WERI-Rb-1 (cell line): ENCODE measurements around the gene KRTAP1-5.
"Not testable (repeated sequence)": the region's sequence is repeated elsewhere in the genome, so short reads cannot be mapped to it uniquely, and the experiment has no call there.

Source experiments
- DNase-seq: peaks from one replicate; pipeline ENCODE4 v3.0.0-alpha.2; 2020
- H3K27ac ChIP-seq: fragments of 250-450 bp; sonication (Bioruptor Pico); 2 replicates; pipeline ENCODE4 v1.5.1; 2020; ENCODE audit warnings: mild to moderate bottlenecking, moderate library complexity
- H3K27me3 ChIP-seq: fragments of 250-450 bp; sonication (Bioruptor Pico); 2 replicates; pipeline ENCODE4 v1.5.1; 2021; ENCODE audit warnings: mild to moderate bottlenecking, low read depth, moderate library complexity; ENCODE audit not compliant: insufficient read depth, severe bottlenecking
- H3K36me3 ChIP-seq: fragments of 250-450 bp; sonication (Bioruptor Pico); 2 replicates; pipeline ENCODE4 v1.5.1; 2020; ENCODE audit warnings: mild to moderate bottlenecking, moderate library complexity
- H3K4me3 ChIP-seq: 2 replicates; pipeline ENCODE4 v1.5.1; 2011; ENCODE audit warnings: low read depth, mild to moderate bottlenecking, control low read depth, low read length
- H3K9me3 ChIP-seq: fragments of 250-450 bp; sonication (Bioruptor Pico); 2 replicates; pipeline ENCODE4 v1.5.1; 2021; ENCODE audit warnings: mild to moderate bottlenecking, moderate library complexity; ENCODE audit not compliant: severe bottlenecking
- TF ChIP-seq, protein P1 (sequence below): IDR thresholded peaks from 2 replicates; pipeline ENCODE4 v1.5.1; 2011; ENCODE audit warnings: low read depth, mild to moderate bottlenecking, control low read depth, inconsistent platforms, low read length

The KRTAP1-5 gene

DNA sequence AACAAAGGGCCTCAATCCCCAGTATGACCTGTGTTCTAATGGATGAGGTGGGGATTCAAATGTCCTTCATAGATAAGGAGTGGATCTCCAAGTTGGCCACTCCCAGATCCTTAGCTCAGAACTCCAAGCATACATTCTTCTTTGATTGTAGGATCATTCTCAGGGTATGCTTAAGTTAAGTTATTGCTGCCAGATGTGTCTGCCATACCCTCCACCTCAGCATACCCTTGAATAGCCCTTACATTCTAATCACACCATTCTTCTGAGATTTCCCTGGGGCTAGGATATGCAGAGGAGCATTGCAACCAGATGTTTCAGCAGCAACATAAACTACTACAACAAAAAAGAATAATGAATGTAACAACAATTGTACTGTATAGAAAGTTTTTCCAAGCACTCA, 40.3 kb upstream of the KRTAP1-5 start:
- TF ChIP-seq, protein P1, sequence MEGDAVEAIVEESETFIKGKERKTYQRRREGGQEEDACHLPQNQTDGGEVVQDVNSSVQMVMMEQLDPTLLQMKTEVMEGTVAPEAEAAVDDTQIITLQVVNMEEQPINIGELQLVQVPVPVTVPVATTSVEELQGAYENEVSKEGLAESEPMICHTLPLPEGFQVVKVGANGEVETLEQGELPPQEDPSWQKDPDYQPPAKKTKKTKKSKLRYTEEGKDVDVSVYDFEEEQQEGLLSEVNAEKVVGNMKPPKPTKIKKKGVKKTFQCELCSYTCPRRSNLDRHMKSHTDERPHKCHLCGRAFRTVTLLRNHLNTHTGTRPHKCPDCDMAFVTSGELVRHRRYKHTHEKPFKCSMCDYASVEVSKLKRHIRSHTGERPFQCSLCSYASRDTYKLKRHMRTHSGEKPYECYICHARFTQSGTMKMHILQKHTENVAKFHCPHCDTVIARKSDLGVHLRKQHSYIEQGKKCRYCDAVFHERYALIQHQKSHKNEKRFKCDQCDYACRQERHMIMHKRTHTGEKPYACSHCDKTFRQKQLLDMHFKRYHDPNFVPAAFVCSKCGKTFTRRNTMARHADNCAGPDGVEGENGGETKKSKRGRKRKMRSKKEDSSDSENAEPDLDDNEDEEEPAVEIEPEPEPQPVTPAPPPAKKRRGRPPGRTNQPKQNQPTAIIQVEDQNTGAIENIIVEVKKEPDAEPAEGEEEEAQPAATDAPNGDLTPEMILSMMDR = no peak
- no peak overlapping the region for H3K27ac ChIP-seq
- no peak overlapping the region for H3K4me3 ChIP-seq
- no peak for DNase-seq
- no peaks in the 10 kb centered on the region for H3K27me3 ChIP-seq
- H3K9me3 ChIP-seq = no peaks in the 10 kb centered on the region
- no peaks in the 10 kb centered on the region for H3K36me3 ChIP-seq

DNA sequence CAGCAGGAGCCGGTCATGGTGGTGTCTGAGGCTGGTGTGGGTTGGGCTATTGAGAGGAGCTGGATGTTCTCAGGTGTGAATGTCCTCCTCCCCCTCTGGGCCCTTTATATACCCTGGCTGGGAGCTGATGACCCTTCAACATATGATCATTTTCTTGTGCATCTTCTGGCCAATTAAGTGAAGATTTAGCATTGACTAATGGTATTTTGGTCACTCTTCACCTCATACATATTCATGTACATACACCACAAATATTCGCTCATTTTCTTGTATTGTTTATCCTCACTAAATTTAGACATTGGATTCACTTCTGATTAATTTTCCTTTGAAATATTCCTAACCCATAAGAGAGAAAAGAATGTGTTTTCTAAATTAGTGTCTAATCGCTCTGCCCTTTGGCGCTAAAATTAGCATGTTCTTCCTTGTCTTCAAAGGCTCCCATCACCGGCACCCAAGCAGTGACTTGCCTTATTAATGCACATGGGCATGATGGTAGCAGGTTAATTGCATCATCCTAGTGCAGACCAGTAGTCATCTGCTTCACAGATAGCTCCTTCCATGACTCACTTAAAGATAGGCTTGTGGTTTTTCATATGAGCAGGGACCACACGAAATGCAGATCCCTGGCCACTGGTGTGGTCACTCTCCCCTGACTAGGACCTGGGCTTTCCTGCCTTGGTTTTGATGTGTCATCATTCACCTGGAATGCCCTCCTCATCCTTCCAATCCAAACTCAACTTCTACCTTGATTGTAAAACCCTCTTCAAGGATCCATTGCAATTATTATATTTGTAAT, 39.0 kb upstream of the KRTAP1-5 start, which contains the start of gene KRTAP2-4:
Gene KRTAP2-4, minus strand, starts transcription at position 51 of the 796 bp plus-strand sequence. Its CDS starts 34 bp downstream, at position 17.
- DNase-seq = no peak
- TF ChIP-seq, protein P1 = no peak
- no peaks in the 10 kb centered on the region for H3K9me3 ChIP-seq
- no peaks in the 10 kb centered on the region for H3K36me3 ChIP-seq
- H3K27me3 ChIP-seq = no peaks in the 10 kb centered on the region
- no peak within 1 kb of the TSS for H3K4me3 ChIP-seq
- no peak within 1 kb of the TSS for H3K27ac ChIP-seq

DNA sequence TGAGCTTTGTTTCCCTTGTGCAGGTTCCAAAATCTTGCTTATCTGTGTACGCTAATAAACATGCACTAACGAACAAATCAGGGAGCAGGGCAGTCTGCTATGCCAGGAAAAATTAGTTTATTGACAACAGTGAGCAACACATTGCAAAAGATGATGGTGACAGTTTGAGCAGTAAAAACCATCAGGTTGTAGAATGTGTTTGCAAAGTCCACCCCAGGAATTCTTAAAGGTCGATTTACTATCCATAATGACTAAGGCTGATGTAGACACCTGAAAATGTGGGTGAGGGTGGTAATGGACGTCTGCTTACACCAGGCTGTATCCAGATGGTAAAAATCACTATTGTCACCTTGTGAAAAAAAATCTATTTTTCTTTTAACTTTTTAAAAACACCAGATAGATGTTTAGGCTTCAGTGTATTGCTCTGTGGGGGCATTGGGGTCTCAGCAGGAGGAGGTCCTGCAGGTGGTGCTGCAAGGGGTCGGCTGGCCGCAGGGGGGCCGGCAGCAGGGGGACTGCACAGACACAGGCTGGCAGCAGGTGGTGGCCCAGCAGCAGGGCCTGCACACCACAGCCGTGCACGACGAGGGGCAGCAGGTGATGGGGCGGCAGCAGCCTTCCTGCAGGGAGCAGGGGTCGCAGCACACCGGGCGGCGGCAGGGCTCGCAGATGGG, 38.1 kb upstream of the KRTAP1-5 start:
- not testable (repeated sequence) for H3K27me3 ChIP-seq, H3K4me3 ChIP-seq, H3K27ac ChIP-seq, DNase-seq, H3K9me3 ChIP-seq, H3K36me3 ChIP-seq

DNA sequence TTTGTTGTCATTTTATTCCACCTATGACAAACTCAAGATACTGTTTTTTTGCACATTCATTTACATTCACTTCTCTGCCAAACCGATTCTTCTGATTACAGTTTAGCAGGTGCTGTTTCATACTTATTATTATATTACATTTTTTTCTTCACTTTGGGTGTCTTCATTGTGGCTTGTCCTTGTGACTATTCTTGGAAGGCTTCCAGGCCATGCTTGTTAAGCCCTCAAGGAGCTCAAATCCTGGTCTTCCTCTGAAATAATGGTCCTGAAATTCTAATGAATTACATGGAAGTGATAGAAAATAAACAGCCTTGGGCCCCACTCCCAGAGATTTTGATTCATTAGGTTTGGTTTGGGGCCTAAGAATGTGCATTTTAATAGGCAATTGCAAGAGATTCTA, 37.3 kb upstream of the KRTAP1-5 start:
- Histone ChIP-seq H3K27ac (no peak overlapping the region), H3K9me3 (no peaks in the 10 kb centered on the region), H3K4me3 (no peak overlapping the region), H3K36me3 (no peaks in the 10 kb centered on the region), H3K27me3 (no peaks in the 10 kb centered on the region)
- DNase-seq = no peak
- TF ChIP-seq, protein P1 = no peak

DNA sequence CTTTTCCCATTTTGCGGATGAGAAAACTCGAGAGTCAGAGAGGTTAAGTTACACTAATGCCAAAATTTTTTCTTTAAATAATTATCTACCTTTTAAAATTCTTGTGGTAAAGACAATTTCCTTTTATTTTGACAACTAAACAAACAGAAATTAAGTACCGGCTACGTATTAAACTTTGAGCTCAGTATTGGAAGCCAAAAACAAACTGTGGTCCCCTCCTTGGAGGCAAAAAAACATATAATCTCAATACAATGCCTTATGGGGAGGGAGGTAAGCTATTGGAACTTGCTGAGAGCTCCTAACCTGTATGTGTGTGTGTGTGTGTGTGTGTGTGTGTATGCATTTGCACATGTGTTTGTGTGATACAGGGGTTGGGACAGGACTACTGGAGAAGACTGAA, 36.4 kb upstream of the KRTAP1-5 start:
- TF ChIP-seq, protein P1 = no peak
- Histone ChIP-seq H3K36me3 (no peaks in the 10 kb centered on the region), H3K27me3 (no peaks in the 10 kb centered on the region), H3K27ac (no peak overlapping the region), H3K9me3 (no peaks in the 10 kb centered on the region), H3K4me3 (no peak overlapping the region)
- DNase-seq = no peak

DNA sequence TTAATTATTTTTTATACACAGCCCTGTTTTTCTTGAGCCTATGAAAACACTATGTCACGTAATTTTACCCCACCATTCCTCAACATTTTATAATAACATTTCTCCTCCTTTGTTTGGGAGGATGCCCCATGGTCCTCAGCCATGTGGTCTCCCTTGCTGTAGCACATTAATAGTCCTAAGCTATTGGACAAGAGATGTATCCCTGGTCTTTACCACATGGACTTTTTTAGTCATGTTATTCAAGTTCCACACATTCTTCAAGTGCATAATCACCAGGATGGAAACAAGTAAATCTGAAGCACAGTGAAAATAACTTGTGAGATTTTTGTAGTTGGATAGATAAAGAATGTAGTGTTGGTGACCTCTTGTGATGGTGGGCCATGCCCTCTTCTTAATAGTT, 35.0 kb upstream of the KRTAP1-5 start:
- H3K4me3 ChIP-seq = no peak overlapping the region
- TF ChIP-seq, protein P1 = no peak
- no peaks in the 10 kb centered on the region for H3K27me3 ChIP-seq
- H3K9me3 ChIP-seq = peaks cover 5% of the 10 kb centered on the region
- no peaks in the 10 kb centered on the region for H3K36me3 ChIP-seq
- no peak for DNase-seq
- no peak overlapping the region for H3K27ac ChIP-seq
